Gastrocnemius medialis (tissue), 4 donors: Measurements from ENCODE around the gene C1orf116. TPM values are rescaled to one million over a fixed set of nuclear protein-coding genes. Genes with fewer than 3 reads are reported as not detected.

ENCODE experiments used
- ATAC-seq, 2 donors: fragments of 150-250 bp; one replicate each; pipeline ENCODE4 v1.9.1; 2016
- DNase-seq, 2 donors: peaks; one replicate each; pipeline ENCODE4 v3.0.0-alpha.2; 2019
- H3K27ac ChIP-seq, 4 donors: fragments of 200-600 bp; sonication (generic); 1 replicate in 1 of 4; 2 replicates in 3 of 4; pipeline ENCODE4 v1.5.1; 2016 to 2018; ENCODE audit warnings: mild to moderate bottlenecking in 2 of 4, moderate library complexity in 1 of 4
- H3K27me3 ChIP-seq, 3 donors: fragments of 200-600 bp; sonication (generic) in 2 of 3; 1 replicate in 1 of 3; 2 replicates in 2 of 3; pipeline versions ENCODE4 v1.5.1 to v1.6.0; 2016 to 2019; ENCODE audit warnings: mild to moderate bottlenecking in 1 of 3, moderate library complexity in 1 of 3
- H3K36me3 ChIP-seq, 2 donors: fragments of 200-600 bp; sonication (generic) in 1 of 2; one replicate each; pipeline ENCODE4 v1.5.1; 2017 to 2018
- H3K4me1 ChIP-seq, 2 donors: fragments of 200-600 bp; sonication (generic) in 1 of 2; one replicate each; pipeline ENCODE4 v1.5.1; 2016 to 2017; ENCODE audit warnings: mild to moderate bottlenecking in 2 of 2
- H3K4me3 ChIP-seq, 4 donors: fragments of 200-600 bp; sonication (generic) in 3 of 4; 1 replicate in 1 of 4; 2 replicates in 3 of 4; pipeline ENCODE4 v1.5.1; 2016 to 2019; ENCODE audit warnings: mild to moderate bottlenecking in 2 of 4
- H3K9me3 ChIP-seq, 3 donors: fragments of 200-600 bp; sonication (generic) in 2 of 3; 1 replicate in 1 of 3; 2 replicates in 2 of 3; pipeline ENCODE4 v1.5.1; 2016 to 2019
- POLR2A ChIP-seq, 2 donors: fragments of 450-650 bp; IDR thresholded peaks; one replicate each; pipeline ENCODE4 v1.6.1; 2017; ENCODE audit warnings: antibody characterized with exemption in 2 of 2, mild to moderate bottlenecking in 2 of 2, moderate library complexity in 2 of 2
- in situ Hi-C, 4 donors: fragments of 200-750 bp; cut with MboI; loops; one replicate each; pipeline versions ENCODE4 v1.15.0 to v1.8.0; 2017; ENCODE audit warnings: low sequenced_read_pairs in 4 of 4
- intact Hi-C: fragments of 100-400 bp; cut with DNase I; formaldehyde crosslinking; loops from one replicate; pipeline ENCODE4 v1.15.1; 2023; ENCODE audit warnings: low total_unique reads
- total RNA-seq, 4 donors: library from RNA; depleted of rRNA; stranded (reverse); fragments of >200 nt; gene quantifications; one replicate each; pipeline versions ENCODE4 v1.1.0 to v1.2.3, GENCODE V29; 2016
- TF ChIP-seq, protein P1 (sequence below), 5 experiments: fragments of 450-650 bp in 3 of 5; fragments of 200-600 bp in 2 of 5; sonication (generic) in 2 of 5; IDR thresholded peaks in 4 of 5; conservative IDR thresholded peaks in 1 of 5; 1 replicate in 4 of 5; 2 replicates in 1 of 5; pipeline ENCODE4 v1.5.1; 2016 to 2019; ENCODE audit warnings: antibody characterized with exemption in 5 of 5, mild to moderate bottlenecking in 3 of 5, moderate library complexity in 3 of 5

The C1orf116 gene
- 1 to 10 TPM in 1 of 4 donors, under 1 TPM in 3; 0.46 to 1.1 (median 0.65) TPM for total RNA-seq

DNA sequence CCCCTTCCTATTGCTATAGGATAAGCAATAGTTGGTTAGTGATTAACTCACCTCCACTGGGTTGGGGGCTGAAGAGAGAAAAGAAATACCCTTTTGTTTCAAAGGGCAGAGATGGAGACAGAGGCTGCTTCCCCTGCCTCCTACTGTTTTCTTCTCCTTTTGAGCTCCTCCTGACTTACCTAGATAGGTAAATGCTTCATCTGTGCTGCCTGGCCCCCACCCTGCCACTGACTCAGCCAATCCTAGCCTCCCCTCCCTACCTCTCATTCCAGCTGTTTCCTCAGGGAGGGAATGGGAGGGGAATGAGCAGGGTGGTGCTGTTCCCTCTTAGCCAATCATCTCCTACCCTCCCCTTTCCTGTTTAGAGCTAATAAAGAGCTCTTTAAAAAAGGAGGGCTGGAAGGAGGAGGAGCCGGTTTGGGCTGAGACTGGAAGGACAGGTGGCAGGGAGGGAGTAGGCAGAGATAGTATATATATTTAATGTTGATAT lies at the start of gene C1orf116:
TSS of gene C1orf116 (minus strand) at position 229 of the 490 bp plus-strand sequence. CDS start 5,158 bp downstream, outside the sequence.
- in situ Hi-C loops, result no loop called here
- ATAC-seq (no peak), DNase-seq (no peak)
- no peaks in the 10 kb centered on the region for H3K9me3 ChIP-seq
- H3K27me3 ChIP-seq, result no peaks in the 10 kb centered on the region
- intact Hi-C loops, result loop anchor here (10.0 kb wide), 1 partner anchor 52 kb away; the partner anchor contains the start of gene C4BPB
- TF ChIP-seq, protein P1, sequence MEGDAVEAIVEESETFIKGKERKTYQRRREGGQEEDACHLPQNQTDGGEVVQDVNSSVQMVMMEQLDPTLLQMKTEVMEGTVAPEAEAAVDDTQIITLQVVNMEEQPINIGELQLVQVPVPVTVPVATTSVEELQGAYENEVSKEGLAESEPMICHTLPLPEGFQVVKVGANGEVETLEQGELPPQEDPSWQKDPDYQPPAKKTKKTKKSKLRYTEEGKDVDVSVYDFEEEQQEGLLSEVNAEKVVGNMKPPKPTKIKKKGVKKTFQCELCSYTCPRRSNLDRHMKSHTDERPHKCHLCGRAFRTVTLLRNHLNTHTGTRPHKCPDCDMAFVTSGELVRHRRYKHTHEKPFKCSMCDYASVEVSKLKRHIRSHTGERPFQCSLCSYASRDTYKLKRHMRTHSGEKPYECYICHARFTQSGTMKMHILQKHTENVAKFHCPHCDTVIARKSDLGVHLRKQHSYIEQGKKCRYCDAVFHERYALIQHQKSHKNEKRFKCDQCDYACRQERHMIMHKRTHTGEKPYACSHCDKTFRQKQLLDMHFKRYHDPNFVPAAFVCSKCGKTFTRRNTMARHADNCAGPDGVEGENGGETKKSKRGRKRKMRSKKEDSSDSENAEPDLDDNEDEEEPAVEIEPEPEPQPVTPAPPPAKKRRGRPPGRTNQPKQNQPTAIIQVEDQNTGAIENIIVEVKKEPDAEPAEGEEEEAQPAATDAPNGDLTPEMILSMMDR (IDR thresholded peaks at IDR 0.05 in 4 of 5, conservative IDR thresholded peaks at IDR 0.05 in 1 of 5), result no peak
- no peak for TF ChIP-seq POLR2A (IDR thresholded peaks at IDR 0.05)
- no peaks in the 10 kb centered on the region for H3K36me3 ChIP-seq
- no peak within 1 kb of the TSS for H3K4me3 ChIP-seq
- no peak within 1 kb of the TSS for H3K27ac ChIP-seq
- peaks cover 7 to 15% of the 10 kb centered on the region in 2 donors for H3K4me1 ChIP-seq

DNA sequence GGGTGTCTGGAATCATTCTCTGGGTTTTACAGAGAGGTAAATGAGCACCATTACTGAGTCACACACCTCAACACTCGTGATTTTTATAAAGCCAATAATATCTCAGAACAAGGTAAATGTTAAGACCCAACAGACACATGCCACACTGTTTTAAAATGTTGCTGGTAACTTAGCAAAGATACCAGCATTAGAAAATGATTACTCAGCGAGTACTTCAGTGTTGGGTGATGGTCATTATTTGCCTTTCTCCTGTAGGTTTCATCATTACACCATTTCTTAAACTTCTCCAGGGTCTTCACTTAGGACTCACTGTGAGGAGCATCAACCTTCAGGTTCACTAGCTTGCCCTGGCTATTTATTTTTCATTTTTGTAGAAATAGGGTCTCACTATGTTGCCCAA lies 49.2 kb upstream of the C1orf116 start:
- TF ChIP-seq POLR2A (IDR thresholded peaks at IDR 0.05), result no peak
- TF ChIP-seq, protein P1 (IDR thresholded peaks at IDR 0.05 in 4 of 5, conservative IDR thresholded peaks at IDR 0.05 in 1 of 5), result no peak
- Histone ChIP-seq H3K4me3 (no peak overlapping the region), H3K36me3 (no peaks in the 10 kb centered on the region), H3K27me3 (no peaks in the 10 kb centered on the region), H3K4me1 (peaks cover 9% of the 10 kb centered on the region in 2 donors), H3K27ac (no peak overlapping the region), H3K9me3 (no peaks in the 10 kb centered on the region)
- DNase-seq (no peak), ATAC-seq (no peak)
- in situ Hi-C loops, result loop anchor here in 1 of 4 donors (10.0 kb wide), 1 partner anchor 323 kb away; no protein-coding TSS in a partner anchor
- intact Hi-C loops, result loop anchor here (10.0 kb wide), 1 partner anchor 47 kb away; the partner anchor contains the start of gene C1orf116

DNA sequence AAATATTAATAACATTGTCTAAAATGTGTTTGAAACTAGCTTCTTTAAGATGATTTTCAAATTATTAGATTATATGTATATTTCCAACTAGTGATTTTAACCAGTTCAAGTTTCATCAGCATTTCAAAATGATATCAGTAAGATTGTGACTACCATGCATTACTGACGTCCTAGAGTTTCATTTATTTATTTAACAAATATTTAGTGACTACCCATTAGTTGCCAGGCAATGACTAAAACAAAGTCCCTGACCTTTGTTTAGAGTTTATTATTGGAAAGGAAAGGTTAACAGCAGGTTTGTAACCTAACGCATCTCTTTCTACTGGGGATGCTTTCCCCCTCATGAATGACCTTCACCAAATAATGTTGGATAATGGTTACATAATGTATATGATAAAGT lies 48.5 kb upstream of the C1orf116 start:
- no peaks in the 10 kb centered on the region for H3K9me3 ChIP-seq
- DNase-seq, result no peak
- in situ Hi-C loops (loop anchor here in 1 of 4 donors (10.0 kb wide), 1 partner anchor 324 kb away; no protein-coding TSS in a partner anchor), intact Hi-C loops (loop anchor here (10.0 kb wide), 1 partner anchor 46 kb away; the partner anchor contains the start of gene C1orf116)
- H3K36me3 ChIP-seq, result no peaks in the 10 kb centered on the region
- H3K27ac ChIP-seq, result no peak overlapping the region
- peaks cover 15 to 16% of the 10 kb centered on the region in 2 donors for H3K4me1 ChIP-seq
- no peak overlapping the region for H3K4me3 ChIP-seq
- TF ChIP-seq, protein P1 (IDR thresholded peaks at IDR 0.05 in 4 of 5, conservative IDR thresholded peaks at IDR 0.05 in 1 of 5), result no peak
- TF ChIP-seq POLR2A (IDR thresholded peaks at IDR 0.05), result no peak
- H3K27me3 ChIP-seq, result no peaks in the 10 kb centered on the region
- no peak for ATAC-seq

DNA sequence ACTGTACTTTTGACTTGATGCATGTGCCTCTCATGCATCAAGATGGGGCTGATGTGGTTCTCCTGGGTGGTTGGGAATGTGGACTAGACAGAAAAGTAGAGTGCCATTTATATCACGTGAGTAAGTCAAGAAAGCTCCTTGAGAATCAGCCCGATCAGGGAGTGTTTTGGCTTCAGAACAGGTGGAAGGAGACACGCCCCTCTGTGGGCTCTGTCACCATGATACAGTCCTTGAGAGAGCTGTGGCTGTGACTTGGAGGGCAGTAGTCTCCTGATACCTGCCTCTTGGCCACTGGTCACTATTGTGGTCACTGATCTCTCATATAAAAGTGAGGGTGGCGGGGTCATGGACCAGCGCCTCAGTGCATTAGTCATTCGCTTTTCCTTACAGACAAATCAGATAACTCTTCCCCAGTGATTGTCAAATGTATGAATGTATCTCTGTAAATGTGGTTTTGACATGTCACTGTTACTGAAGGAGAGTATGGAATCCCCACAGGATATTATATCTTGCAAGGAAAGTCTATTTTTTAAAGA lies 47.2 kb upstream of the C1orf116 start:
- in situ Hi-C loops (loop anchor here in 3 of 4 donors (5.0 to 10.0 kb wide), 2 partner anchors 37 to 325 kb away; no protein-coding TSS in a partner anchor), intact Hi-C loops (loop anchor here (10.0 kb wide), 1 partner anchor 45 kb away; the partner anchor contains the start of gene C1orf116)
- DNase-seq, result no peak
- Histone ChIP-seq H3K4me1 (peaks cover 16 to 20% of the 10 kb centered on the region in 2 donors), H3K9me3 (no peaks in the 10 kb centered on the region), H3K27me3 (no peaks in the 10 kb centered on the region), H3K4me3 (no peak overlapping the region), H3K27ac (peak overlapping the region in 1 of 4 donors; percentile 10), H3K36me3 (no peaks in the 10 kb centered on the region)
- ATAC-seq, result no peak
- no peak for TF ChIP-seq POLR2A (IDR thresholded peaks at IDR 0.05)
- TF ChIP-seq, protein P1 (IDR thresholded peaks at IDR 0.05 in 4 of 5, conservative IDR thresholded peaks at IDR 0.05 in 1 of 5), result no peak
